Neural crest cell (in vitro differentiated cells): ENCODE measurements around the gene SMYD2. TPM values are rescaled to one million over a fixed set of nuclear protein-coding genes. Genes with fewer than 3 reads are reported as not detected.

Experiments
- DNase-seq: peaks from one replicate; pipeline ENCODE4 v3.0.0; 2021; ENCODE audit warnings: low read depth, mixed read lengths, low spot score
- H3K27ac Mint-ChIP-seq: one replicate; pipeline ENCODE4 v1.8.0; 2021; ENCODE audit warnings: mild to moderate bottlenecking, mixed read lengths; ENCODE audit not compliant: unreplicated experiment
- H3K27me3 Mint-ChIP-seq: 2 replicates; pipeline ENCODE4 v1.8.0; 2021; ENCODE audit warnings: low read depth, mild to moderate bottlenecking, mixed read lengths
- H3K36me3 Mint-ChIP-seq: 2 replicates; pipeline ENCODE4 v1.8.0; 2021; ENCODE audit warnings: low read depth, mild to moderate bottlenecking, mixed read lengths
- H3K4me1 Mint-ChIP-seq: 2 replicates; pipeline ENCODE4 v1.8.0; 2021; ENCODE audit warnings: mixed read lengths
- H3K4me3 Mint-ChIP-seq: one replicate; pipeline ENCODE4 v1.8.0; 2021; ENCODE audit warnings: mild to moderate bottlenecking, mixed read lengths
- H3K9me3 Mint-ChIP-seq: 2 replicates; pipeline ENCODE4 v1.8.0; 2021; ENCODE audit warnings: mixed read lengths
- total RNA-seq: library from RNA; stranded (reverse); gene quantifications from 2 replicates; pipeline ENCODE4 v1.2.1, GENCODE V29; 2021
- TF ChIP-seq, protein P1 (sequence below): fragments of 200-600 bp; sonication (generic); conservative IDR thresholded peaks from 2 replicates; pipeline ENCODE4 v1.5.0; 2021; ENCODE audit warnings: antibody characterized with exemption, mild to moderate bottlenecking

The SMYD2 gene
- total RNA-seq, 1 donor from 2014 or later: 59.3 TPM

DNA sequence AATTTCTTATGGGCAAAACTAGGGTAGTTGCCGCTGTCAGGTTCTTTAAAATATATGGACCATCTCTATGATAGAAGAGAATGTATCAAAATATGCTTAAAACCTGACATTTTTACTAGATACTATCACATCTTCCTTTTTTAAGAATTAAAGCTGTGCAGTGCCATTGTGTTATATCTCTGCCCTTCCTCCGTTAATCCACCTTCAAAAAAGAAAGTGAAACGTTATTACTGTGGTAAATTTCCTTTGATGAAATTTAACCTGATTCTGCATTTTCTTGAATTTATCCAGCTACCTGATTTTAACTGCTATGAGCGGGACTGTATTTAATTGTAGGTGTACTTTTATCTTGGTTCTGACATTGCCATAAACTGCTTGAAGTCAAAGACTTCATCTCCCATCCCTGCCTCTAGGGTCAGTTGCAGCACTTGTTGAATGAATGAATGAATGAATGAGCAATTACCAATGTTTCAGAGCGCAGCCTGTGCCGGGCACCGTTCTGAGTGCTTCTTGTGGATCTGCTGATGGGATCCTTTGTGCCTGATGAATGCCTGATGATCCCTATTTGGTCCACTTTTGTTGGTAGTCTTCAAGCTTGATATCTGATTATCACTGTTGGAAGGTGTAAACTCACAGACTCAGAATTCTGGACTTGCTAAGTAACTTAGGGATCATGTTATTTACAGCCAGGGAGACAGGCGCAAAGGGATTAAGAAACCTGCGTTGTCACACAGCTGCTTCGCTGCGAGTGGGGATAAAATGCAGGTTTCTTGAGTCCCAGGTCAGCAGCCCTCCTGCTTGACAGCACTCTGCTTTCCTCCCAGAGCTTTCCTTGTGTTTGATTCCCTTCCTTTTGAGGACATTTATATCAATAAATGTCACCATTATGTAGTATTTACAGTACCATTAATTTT is 30.1 kb downstream of the SMYD2 start:
- Mint-ChIP-seq H3K9me3 (no peaks in the 10 kb centered on the region), H3K27me3 (no peaks in the 10 kb centered on the region), H3K4me3 (no peak overlapping the region), H3K4me1 (peaks cover 46% of the 10 kb centered on the region), H3K36me3 (peaks cover 5% of the 10 kb centered on the region), H3K27ac (no peak overlapping the region)
- TF ChIP-seq, protein P1, sequence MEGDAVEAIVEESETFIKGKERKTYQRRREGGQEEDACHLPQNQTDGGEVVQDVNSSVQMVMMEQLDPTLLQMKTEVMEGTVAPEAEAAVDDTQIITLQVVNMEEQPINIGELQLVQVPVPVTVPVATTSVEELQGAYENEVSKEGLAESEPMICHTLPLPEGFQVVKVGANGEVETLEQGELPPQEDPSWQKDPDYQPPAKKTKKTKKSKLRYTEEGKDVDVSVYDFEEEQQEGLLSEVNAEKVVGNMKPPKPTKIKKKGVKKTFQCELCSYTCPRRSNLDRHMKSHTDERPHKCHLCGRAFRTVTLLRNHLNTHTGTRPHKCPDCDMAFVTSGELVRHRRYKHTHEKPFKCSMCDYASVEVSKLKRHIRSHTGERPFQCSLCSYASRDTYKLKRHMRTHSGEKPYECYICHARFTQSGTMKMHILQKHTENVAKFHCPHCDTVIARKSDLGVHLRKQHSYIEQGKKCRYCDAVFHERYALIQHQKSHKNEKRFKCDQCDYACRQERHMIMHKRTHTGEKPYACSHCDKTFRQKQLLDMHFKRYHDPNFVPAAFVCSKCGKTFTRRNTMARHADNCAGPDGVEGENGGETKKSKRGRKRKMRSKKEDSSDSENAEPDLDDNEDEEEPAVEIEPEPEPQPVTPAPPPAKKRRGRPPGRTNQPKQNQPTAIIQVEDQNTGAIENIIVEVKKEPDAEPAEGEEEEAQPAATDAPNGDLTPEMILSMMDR: no peak
- no peak for DNase-seq

DNA sequence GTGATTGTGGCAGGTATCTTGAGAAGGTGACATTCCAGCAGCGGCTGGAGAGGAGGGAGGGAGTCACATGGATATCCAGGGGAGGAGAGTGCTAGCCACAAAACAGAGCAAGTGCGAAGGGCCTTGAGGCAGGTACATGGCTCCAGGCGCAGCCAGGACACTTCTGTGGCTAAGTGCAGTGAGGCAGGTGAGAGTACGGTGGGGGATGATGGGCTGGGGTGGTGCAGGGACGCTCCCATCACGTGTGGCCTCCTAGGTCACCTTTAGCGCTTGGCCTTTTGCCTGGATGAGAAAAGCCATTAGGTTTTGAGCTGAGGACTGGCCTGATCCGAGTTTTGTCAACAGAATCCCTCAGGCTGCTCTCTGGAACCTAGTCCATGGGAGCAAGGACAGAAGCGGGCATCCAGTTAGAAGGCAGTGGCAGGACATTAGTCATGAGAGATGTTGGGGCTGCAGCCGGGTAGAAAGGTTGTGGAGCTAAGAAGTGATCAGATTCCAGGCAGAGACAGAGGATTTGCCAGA is 31.6 kb downstream of the SMYD2 start:
- Mint-ChIP-seq H3K27me3 (no peaks in the 10 kb centered on the region), H3K9me3 (no peaks in the 10 kb centered on the region), H3K4me3 (no peak overlapping the region), H3K27ac (no peak overlapping the region), H3K4me1 (peaks cover 57% of the 10 kb centered on the region), H3K36me3 (peaks cover 13% of the 10 kb centered on the region)
- TF ChIP-seq, protein P1: no peak
- DNase-seq: no peak

DNA sequence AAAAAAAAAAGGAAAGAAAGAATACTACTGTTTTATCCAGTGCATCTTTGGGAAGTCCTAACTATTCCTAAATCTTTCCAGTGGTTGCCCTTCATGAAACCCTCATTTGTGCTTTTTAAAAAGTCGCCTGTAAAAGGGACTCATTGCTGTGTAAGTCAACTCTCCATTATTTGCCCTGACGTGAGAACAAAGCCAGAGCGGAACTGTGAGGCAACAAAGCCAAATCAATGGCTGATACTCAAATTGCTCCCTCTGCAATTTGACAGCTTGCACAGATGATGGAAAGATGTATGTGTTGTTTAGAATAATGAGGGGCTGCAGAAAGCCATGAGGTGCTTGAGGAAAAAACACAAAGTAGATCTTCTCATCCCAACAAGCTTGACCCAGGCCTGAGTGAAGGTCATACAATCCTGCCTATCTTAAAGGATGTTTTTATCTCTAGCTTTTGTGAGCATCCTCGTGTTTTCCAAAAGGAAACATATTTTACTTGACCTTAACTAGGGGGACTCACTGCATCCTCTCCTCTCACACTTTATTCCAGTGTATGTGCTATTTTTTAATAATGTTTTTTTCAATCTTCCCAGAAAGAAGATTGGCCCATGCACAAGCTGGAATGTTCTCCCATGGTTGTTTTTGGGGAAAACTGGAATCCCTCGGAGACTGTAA is 33.4 kb downstream of the SMYD2 start:
- TF ChIP-seq, protein P1: no peak
- Mint-ChIP-seq H3K4me1 (peaks cover 65% of the 10 kb centered on the region), H3K27ac (peak overlapping the region; percentile 68), H3K36me3 (peaks cover 24% of the 10 kb centered on the region), H3K4me3 (no peak overlapping the region), H3K27me3 (no peaks in the 10 kb centered on the region), H3K9me3 (no peaks in the 10 kb centered on the region)
- DNase-seq: no peak

DNA sequence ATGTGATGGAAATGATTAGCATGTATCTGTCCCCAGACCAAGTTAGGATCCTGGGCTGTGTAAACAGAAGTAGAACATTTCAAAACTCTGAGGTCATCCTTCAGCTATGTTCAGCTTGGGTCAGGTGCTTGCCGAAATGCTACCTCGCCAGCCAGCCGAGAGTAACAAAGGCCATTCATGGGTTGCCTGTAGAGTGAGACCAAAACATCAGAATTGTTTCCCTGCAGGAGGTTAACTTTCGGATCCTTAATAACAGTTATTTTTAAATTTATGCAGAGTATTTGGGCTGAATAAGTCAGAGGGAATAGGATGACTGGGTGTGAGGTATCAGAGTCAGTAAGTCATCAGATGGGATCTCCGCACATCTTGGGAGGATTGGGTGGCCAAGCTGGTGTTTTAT is 35.6 kb downstream of the SMYD2 start:
- H3K4me1 Mint-ChIP-seq: peaks cover 59% of the 10 kb centered on the region
- no peak overlapping the region for H3K4me3 Mint-ChIP-seq
- no peaks in the 10 kb centered on the region for H3K9me3 Mint-ChIP-seq
- DNase-seq: no peak
- H3K36me3 Mint-ChIP-seq: peaks cover 31% of the 10 kb centered on the region
- H3K27me3 Mint-ChIP-seq: no peaks in the 10 kb centered on the region
- no peak overlapping the region for H3K27ac Mint-ChIP-seq
- TF ChIP-seq, protein P1: no peak

DNA sequence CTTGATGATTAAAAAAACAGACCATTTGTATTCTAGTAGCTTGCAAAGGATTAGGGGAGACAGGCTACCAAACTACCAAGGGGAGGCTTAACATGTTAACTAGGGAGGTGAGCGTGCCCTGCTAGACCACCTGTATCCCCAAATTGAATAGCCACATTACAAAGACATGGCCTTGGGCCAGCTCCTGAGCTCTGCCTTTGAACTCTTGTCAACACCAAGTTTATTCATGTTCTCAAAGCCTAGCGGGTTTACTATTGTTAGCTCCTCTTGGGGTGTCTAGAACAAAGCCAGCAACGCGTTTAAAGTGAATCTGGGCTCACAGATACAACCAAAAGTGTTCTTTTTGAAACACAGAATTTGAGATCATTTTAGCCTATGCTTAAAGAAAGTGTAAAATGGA is 36.3 kb downstream of the SMYD2 start:
- Mint-ChIP-seq H3K27me3 (no peaks in the 10 kb centered on the region), H3K36me3 (peaks cover 31% of the 10 kb centered on the region), H3K9me3 (no peaks in the 10 kb centered on the region), H3K4me3 (no peak overlapping the region), H3K4me1 (peaks cover 58% of the 10 kb centered on the region), H3K27ac (no peak overlapping the region)
- TF ChIP-seq, protein P1: no peak
- no peak for DNase-seq
